HG02973 (cell line): ENCODE measurements around the gene C10orf143.

Experiments
- ATAC-seq: cut with Tn5 transposase; IDR thresholded peaks from one replicate; pipeline ENCODE4 v1.9.1; 2021; ENCODE audit warnings: moderate library complexity; ENCODE audit not compliant: unreplicated experiment

The C10orf143 gene

GRCh38 chr10:130061760-130062159, 48.9 kb downstream of the C10orf143 start:
- no peak for ATAC-seq

- ATAC-seq = no peak
Observed at GRCh38 chr10:130054021-130054420, 56.6 kb downstream of the C10orf143 start.

GRCh38 chr10:130053561-130053960, 57.1 kb downstream of the C10orf143 start:
- no peak for ATAC-seq

GRCh38 chr10:130052193-130052592, 58.4 kb downstream of the C10orf143 start:
- no peak for ATAC-seq

GRCh38 chr10:130050721-130051120, 59.9 kb downstream of the C10orf143 start:
- no peak for ATAC-seq

GRCh38 chr10:130049987-130050386, 60.6 kb downstream of the C10orf143 start:
- no peak for ATAC-seq

GRCh38 chr10:130049244-130049643, 61.4 kb downstream of the C10orf143 start:
- ATAC-seq = no peak

- no peak for ATAC-seq
Observed at GRCh38 chr10:130048081-130048480, 62.5 kb downstream of the C10orf143 start.

- no peak for ATAC-seq
Observed at GRCh38 chr10:130047336-130047735, 63.3 kb downstream of the C10orf143 start.

- ATAC-seq = no peak
Observed at GRCh38 chr10:130046591-130046990, 64.0 kb downstream of the C10orf143 start.

- no peak for ATAC-seq
Observed at GRCh38 chr10:130045801-130046321, 64.8 kb downstream of the C10orf143 start.

GRCh38 chr10:130045091-130045652, 65.5 kb downstream of the C10orf143 start:
- no peak for ATAC-seq

GRCh38 chr10:130044067-130045061, 66.3 kb downstream of the C10orf143 start:
- ATAC-seq = no peak

GRCh38 chr10:130043491-130043890, 67.1 kb downstream of the C10orf143 start:
- no peak for ATAC-seq

GRCh38 chr10:130042381-130042780, 68.2 kb downstream of the C10orf143 start:
- no peak for ATAC-seq

- no peak for ATAC-seq
Observed at GRCh38 chr10:130041451-130042371, 68.9 kb downstream of the C10orf143 start.

GRCh38 chr10:130040817-130041330, 69.8 kb downstream of the C10orf143 start:
- no peak for ATAC-seq

- no peak for ATAC-seq
Observed at GRCh38 chr10:130040351-130040750, 70.3 kb downstream of the C10orf143 start.

- no peak for ATAC-seq
Observed at GRCh38 chr10:130039141-130039540, 71.5 kb downstream of the C10orf143 start.

- no peak for ATAC-seq
Observed at GRCh38 chr10:130038611-130039109, 72.0 kb downstream of the C10orf143 start.
